OCI-M1 (cell line): ENCODE data around the gene FARS2.
A peak's percentile ranks its signal among the peaks of the same experiment; 100 is the strongest.
"Not testable (repeated sequence)": the region's sequence is repeated elsewhere in the genome, so short reads cannot be mapped to it uniquely, and the experiment has no call there.

Source experiments
- DNase-seq: peaks from one replicate; lab custom pipeline; 2025; lab: John Stamatoyannopoulos, UW

FARS2 gene

DNA sequence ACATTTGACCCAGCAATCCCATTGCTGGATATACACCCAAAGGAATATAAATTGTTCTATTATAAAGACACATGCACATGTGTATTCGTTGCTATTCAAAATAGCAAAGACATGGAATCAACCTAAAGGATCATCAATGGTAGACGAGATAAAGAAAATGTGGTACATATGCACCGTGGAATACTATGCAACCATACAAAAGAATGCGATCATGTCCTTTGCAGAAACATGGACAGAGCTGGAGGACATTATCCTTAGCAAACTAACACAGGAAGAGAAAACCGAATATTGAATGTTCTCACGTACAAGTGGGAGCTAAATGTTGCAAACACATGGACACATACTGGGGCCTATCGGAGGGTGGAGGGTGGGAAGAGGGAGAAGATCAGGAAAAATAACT lies 405.4 kb downstream of the FARS2 start:
- no peak for DNase-seq

DNA sequence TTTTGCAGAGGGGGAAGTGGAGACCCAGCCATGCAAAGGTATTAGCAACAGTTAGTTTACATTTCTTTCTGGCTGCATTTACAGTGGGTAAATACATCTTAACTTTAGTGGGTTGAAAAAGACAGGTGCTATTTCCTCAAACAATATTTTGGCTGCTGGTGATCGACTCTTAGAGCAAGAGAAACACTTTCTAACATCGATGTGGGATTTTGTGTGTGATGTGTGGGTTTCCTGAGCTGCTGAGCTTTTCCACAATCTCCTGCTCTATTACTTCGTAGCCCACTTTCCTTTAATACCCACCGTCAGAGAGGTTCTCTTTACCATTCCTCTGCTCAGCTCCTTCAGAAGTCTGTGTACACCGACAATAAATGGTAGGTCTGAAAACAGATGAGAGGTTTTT lies 406.4 kb downstream of the FARS2 start:
- no peak for DNase-seq

- no peak for DNase-seq
Observed at GRCh38 chr6:5670381-5670780, 409.1 kb downstream of the FARS2 start.

DNA sequence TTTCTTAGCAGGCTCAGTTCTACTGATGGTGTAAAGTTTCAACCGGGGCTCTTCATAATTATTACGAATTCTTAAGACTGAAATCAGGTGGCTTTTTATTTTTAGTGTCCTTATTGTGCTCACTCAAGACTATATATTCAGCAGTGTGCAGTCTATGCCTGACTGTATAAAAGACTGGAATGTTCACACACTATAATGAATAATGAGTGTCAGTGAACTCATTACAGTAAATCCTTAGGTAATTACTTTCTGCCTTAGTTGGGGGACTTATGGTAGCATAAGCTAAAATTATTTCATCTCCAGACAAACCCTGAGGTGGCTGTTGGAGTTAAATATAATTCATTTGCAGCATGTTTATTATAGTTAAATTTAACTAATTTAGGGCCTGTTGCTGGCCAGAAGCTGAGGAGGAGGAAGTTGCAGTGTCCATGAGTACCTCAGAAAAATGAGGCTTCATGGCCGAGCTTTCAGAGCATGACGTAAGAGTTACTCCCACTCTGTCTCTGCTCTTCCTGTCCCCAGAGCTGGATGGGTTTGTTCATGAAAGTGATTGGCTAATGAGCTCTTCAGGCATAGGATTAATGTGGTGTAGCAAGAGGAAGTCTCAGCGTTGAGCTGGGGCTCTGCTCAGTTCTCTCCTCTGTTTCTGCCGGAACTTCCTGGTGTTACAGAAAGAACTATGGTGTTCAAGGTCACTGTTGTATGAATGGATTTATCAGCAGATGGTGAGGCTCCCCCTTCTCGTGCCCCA lies 409.7 kb downstream of the FARS2 start:
- peak; percentile 89 for DNase-seq

DNA sequence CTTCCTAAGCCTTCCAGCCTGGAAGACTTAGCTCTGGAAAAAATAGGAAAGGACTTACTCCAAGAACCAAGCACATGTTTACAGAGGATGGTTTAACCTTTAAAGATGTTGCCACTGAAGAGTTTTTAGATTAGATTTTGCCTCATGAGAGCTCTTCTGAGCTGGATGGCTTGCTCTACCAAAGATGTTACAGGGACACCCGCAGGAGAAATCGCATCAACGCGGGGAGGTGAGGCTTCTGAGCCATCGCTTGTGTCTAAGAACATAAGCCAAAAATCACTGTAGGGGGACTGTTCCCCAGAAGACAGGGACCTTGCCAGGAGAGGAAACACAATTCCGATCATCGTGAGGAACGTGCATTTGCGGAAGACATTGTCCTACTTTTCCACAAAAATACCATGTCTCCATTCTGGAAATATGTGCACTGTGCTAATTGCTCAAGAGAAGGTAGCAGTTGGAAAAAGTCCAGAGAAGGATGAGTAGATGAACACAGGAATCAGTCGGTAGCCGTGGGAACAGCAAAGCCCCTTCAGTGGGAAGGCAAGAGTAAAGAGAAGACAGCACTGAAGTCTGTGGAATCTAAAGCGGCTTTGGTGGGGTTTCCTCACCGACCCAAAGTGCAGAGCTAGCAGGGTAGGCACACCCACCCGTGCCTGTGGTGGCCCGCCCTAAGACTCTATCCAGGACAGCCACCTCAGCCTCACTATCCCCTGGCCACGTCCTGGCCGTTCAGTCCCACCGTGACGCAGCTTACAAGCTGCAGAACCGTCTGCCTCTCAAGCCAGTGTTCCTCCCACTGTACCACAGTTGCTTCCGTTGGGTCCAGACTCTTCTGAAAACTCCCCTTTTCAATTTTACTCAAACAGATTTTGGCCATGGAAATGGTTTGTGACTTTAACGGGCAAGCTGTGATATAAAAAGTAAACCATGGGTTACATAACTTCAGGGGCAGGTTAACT lies 410.6 kb downstream of the FARS2 start:
- peak; percentile 23 for DNase-seq

DNA sequence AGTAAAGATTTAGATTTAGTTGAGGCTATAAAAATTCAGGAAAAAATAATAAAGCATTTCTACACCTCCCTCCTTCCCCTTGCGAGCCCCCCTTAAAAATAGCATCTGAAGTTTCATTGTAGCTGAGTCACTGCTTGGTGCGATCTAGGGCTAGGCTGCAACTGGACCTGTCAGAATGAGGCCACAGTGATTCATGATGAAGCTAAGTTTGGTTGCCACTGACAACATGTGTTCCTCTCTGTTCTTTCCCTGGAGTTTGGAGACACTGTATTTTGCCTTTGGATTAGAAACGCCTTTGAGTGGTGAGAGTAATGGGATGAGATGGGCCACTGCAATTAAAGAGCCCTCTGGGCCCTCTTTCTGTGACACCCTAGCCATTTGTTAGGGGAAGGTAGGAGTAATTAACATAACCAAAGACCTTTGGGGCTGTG lies 411.3 kb downstream of the FARS2 start:
- no peak for DNase-seq

- no peak for DNase-seq
Observed at GRCh38 chr6:5673019-5673790, 411.9 kb downstream of the FARS2 start.

- DNase-seq: no peak
Observed at GRCh38 chr6:5674141-5674540, 412.8 kb downstream of the FARS2 start.

GRCh38 chr6:5674721-5675120 lies 413.4 kb downstream of the FARS2 start:
- DNase-seq: no peak

DNA sequence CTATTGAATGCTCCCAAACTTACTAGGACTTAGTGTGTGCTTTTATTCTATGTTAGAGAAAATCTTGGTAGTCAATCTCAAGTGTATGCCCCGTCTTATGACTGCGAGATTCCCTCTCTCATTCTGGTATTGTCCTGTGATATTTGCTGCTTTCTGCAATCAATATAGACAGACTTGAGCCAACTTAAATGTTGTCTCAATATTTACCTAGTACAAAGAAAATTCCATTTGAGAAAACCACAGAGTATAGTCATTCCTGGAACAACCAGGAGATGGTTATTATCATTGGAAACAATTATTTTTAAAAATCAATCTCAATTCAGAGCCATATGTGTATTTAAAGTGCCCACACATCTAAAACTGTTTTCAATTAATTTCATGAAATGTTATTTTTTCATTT lies 415.4 kb downstream of the FARS2 start:
- no peak for DNase-seq

DNA sequence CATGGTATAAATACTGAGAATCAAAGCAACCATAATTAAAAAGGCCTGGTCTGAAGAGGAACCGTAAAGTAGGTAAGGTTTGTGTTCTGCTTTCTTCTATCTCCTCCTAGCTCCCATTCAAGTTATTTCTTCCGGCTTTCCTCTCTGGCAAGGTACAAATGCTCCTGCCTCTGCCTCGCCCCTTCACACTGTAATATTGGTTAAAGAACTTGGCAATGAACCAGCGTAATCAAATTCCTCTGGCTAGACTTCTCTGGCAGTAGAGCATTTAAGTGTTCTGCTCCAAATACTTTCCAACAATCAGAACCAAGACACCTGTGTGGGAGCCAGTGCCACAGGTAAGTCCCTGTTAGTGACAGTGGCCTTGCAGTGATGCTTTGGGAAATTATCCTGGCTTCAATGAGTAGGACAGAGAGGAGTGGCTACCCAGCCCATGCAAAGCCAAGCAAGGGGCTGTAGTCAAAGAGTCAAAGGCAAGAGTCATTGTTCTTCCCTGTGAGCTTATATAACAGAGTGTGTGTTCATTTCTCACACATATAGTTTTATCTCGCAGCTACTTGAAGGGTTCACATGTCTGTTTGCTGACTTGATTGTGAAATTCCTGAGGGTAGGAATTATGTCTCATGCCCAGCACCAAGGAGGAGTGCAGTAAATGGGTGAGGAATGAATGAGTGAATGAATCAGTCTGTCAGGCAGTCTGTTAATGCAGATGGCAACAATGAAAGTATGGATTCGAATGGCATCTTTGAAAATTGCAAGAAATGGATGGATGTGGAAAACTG lies 416.1 kb downstream of the FARS2 start:
- no peak for DNase-seq

- no peak for DNase-seq
Observed at GRCh38 chr6:5679270-5679669, 418.0 kb downstream of the FARS2 start.

DNA sequence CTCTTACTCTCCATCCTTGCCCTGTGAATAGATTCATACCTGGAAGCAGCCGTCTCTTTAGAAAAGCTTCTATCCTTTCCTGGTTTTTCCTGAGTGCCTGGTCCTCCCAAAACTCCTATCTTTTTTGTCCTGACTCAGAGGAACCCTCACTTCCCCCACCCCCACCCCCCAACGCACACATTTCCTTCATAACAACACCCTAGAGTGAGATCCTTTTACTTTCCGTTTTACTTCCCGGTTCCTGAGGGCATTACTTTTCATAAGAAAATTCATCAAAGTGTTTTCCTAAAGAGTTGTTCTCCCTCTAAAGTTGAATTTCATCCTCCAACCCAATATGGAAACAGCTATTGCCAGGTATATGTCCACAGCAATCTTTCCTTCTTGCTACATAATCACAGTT lies 418.4 kb downstream of the FARS2 start:
- DNase-seq: no peak

DNA sequence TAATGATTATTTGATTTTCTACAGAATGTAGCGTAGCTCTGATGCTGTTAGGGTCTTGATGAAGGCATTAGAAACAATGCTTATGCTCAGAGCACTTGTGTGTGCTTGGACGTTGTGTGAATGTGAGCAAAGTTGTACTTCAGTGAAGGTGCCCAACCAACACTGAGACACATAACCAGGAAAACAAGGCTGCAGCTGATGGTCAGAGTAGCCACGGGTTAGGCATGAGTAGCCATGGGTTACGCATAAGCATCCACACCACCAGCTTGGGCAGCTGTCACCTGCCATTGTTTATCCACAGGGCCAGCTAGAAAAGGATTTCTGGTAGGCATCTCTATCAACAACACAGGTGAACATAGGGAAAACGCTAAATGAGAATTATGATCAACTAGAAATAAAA lies 418.8 kb downstream of the FARS2 start:
- DNase-seq: no peak

- no peak for DNase-seq
Observed at GRCh38 chr6:5681480-5681879, 420.2 kb downstream of the FARS2 start.

DNA sequence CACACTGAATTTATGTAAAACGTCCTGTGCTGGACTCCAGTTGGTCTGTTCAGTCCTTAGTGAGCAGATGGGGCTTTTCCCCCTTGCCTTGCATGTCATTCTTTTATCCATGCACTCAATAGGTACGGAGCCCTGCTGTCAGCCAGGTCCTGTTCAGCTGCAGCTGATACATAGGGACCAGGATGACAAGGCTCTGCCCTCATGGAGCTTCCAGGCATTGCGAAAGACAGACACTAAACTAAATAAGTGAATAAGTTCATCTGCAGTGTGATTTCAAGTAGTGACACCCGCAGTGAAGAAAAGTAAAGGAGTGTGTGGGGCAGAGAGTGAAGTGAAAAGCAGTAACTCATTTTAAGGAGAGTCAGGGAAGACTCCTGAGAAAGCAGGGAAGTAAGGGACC lies 421.2 kb downstream of the FARS2 start:
- no peak for DNase-seq

DNA sequence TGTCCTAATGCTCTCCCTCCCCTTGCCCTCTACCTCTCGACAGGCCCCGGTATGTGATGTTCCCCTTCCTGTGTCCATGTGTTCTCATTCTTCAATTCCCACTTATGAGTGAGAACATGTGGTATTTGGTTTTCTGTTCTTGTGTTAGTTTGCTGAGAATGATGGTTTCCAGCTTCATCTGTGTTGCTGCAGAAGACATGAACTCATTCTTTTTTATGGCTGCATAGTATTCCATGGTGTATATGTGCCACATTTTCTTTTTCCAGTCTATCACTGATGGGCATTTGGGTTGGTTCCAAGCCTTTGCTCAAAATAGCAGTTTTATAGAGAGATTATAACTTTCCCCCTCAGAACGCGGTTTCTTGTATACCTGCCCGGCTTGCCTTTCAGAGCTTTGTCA lies 422.4 kb downstream of the FARS2 start:
- not testable (repeated sequence) for DNase-seq

DNA sequence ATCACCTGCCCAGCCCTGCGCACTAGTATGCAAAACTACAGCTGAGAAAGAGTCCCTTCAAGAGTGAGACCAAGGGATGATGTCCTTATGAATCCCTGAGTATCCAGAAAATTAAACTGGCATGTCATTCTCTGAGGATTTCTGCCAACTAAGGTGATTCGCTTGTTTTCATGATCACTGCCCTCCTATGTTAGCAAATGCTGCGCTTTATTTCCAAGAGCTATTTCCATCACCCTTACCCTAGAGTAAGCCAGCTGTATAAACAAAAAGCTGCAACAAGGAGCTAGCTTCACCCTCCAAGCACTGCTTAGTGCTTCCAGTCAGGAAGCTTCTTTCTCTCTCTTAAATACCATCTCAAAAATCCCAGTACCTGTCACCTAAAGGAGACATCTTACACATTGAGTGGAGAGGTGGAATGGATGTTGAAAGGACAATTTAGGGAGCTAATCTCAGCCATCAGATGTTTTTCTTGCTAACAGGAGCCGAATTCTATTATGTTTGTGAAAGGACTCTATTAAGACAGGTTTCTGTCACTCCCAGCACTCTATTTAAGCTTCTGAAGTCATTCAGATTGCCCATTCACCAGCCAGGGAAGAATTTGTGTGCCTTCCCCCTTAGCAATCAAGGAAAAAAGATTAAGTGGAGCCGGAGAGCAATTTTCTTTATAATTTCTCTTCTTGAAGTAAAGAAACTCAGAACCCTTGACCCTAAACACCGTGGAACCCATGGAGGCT lies 423.2 kb downstream of the FARS2 start:
- DNase-seq: no peak

DNA sequence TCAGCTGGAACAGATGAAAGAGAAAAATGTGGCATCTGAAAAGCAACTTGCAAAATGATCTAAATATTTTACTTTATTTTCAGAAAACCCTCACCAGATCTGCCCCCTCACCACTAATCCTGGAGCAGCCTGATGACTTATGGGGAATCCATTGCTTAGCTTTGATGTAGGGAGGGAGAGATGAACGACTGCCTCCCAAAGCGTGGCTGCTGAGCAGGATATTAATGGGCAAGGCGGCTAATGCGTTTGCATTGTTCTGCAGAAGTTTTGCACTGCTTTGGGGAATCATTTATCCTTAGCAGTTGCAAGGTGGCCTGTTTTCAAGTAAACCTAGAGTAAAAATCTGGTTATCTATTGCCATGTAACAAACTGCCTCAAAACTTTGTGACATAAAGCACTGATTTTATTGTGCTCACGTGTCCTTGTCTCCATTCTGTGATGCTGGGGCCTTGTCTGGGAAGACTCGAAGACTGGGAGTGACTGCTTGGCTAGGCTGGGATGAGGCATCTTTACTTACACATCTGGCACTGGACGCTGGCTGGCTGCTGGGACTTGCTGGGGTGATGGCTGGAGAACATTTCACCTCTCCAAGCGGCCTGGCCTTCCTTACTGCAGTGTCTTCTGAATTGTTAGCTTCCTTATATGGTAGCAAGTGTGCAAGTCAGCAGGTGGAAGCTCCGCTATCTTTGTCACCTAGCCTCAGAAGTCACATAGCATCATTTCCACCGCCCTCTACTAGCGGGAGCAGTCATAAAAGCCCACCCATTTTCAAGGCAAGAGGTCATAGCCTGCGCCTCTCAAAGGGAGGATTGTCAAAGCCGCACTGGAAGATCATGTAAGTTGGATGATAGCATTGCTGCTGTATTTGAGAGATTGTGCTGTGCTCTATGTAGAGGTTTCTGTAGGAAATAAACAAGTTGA lies 432.2 kb downstream of the FARS2 start:
- no peak for DNase-seq
